ENCODE measurements around the gene ARMH3.
A peak's percentile ranks its signal among the peaks of the same experiment; 100 is the strongest.

Gene ARMH3

DNA sequence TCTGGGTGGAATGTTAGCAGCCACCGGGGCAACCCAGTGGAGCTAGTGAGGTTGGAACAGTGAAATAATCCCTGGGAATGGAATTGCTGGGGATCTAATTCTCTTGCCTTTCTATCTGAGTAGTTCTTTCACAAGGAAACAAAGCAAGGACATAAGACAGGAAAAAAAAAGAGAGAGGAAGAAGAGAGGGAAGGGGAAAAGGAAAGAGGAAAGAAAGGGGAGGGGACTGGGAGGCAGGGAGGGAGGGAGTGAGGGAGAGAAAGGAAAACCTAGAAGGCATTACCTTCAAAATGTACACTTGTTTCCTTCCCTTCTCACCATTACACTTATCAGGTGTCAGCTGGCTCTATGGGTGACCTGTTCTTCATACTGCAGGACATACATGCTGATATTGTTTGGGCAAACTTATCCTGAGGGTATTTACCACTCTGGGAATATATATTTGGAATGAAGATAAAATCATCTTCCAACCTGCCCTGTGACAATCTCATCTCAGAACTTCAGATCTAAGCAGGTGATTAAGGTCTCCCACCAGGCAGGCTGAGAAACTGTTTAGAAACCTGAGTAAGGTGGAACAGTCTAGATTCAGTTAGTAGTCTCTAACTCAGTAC, 162.4 kb downstream of the ARMH3 start:
- DNase-seq, result no peak

GRCh38 chr10:101892782-101893391, 163.1 kb downstream of the ARMH3 start:
- DNase-seq, result no peak

- DNase-seq, result peak; percentile 76
Observed at GRCh38 chr10:101889256-101890210, 166.4 kb downstream of the ARMH3 start.

GRCh38 chr10:101888251-101888949, 167.6 kb downstream of the ARMH3 start:
- DNase-seq, result no peak

GRCh38 chr10:101887775-101888174, 168.2 kb downstream of the ARMH3 start:
- DNase-seq, result no peak

DNA sequence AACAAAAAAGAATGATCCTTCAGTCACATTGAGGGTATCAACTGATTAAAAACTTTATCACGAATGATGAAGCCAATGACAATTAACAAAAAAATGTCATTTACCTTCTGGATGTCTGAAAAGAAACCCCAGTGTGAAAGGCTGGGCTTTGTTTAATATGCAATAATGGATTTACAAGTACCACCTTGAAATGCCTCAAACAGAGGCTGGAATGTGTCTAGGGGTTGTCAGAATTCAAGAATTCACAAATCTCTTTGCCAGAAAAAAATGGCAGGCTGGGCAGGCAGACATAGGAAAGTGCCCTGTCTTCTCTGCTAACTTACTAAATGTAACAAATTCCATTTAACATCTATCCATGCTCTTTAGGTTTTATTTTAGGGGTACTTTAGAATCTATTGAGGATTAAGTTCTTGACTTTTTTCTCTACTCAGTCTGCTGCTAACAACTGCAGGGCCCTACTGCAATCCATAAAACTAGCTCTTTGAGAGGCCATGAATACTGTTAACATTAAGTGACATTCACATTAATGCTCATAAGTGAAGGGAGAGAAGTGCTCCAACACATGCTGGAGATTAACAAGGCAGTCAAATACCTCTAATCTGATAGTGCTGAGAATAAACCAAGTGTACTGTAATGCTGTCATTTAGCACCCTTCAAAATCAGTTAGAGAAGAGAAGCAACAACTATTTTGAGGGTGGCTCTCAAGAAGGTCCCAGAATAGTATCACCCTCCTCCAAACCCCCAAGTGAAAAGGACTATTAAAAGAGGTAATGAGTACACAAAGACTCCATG, 169.3 kb downstream of the ARMH3 start:
- no peak for DNase-seq

DNA sequence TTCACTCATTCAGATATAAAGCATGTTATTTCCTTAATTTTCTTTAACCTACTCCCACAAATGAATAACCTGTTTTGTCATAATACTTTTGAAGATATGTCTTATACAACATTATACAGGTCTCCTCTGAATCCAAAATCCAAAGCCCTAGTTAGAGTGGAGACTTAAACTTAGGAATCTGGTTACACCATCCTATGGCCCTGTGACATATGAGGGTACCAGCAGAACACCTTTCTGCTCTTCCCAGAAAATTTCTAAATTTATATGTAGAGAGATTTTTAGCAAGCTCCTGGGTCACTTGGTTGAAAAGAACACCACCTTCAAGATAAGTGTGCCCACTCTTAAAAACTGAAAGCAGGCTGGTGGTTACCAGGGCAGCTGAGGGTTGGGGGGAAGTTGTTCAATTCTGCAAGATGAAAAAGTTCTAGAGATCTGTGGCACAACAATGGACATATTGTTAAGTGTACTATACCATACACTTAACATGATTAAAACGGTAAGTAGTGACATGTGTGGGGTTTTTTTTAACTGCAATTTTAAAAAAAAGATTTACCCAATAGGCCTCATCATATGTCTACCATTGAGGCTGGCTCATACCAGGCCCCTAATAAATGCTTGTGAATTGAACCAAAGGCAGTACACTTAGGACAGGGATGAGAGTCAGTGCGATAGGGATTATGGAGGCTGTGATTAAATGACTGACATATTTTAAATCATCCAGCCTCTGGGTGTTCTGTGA, 174.8 kb downstream of the ARMH3 start:
- DNase-seq, result no peak

DNA sequence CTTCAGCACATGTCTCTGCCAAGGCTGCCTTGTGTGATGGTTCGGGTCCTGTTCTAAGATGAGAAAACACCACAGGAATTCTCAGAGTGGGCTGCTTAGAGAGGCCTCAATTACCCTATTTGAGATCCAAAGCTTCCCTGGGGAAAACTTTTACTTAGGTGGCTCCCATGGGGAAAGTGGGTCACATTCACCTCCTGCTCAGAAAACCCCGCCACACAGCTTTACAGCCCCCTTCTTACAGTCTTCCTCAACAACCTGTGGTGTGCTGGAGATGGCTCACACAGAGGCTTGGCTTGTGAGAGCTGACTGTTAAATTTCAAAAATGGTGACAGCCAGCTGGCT, 175.8 kb downstream of the ARMH3 start:
- DNase-seq, result no peak

- DNase-seq, result no peak
Observed at GRCh38 chr10:101879456-101880231, 176.3 kb downstream of the ARMH3 start.

- DNase-seq, result no peak
Observed at GRCh38 chr10:101878869-101879268, 177.1 kb downstream of the ARMH3 start.

DNA sequence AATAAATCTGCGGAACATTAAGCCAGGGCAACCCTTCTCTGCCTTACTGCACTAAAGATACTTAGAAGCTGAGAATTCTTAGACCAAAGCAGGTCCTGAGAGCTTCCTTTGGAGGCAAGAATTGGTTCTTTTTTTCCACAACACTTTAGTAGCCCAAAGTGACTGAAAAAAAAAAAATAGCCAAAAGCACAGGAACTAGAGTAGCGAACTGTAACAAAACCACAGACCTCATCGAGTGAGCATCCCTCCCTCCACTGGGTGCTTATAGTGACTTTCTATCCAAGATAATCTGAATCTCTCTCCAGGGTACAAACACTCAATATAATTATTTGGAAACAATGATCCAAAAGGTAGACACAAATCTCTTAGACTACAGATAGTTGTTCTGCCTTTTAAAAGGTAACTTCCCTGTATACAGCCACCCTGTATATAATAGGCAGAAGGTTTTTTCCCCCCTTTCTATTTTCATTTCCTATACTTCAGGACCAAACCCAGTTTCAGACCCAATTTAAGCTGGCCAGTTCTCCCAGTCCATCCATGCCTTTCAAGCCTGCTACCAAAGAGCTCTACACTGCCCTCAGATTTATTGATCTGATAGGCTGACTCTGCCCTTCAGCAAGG, 180.8 kb downstream of the ARMH3 start:
- no peak for DNase-seq

DNA sequence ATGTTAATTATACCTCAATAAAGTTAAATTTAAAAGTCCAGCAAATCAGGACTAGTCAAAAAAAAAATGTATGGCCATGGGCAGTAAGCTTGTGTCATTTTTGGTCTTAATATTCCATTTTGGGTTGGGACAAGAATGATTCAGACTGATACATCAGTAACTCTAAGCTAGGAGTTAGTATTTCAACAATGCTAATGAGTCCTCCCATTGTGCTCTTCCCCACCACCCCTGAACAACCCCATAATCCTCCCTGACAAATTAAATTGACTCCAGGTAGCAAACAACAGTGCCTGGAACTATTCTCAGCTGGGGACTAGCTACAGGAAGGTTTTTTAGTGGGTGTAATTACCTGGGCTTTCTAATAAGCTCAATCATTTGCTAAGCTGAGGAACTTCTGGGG, 181.7 kb downstream of the ARMH3 start:
- DNase-seq, result no peak

- no peak for DNase-seq
Observed at GRCh38 chr10:101867931-101868330, 188.0 kb downstream of the ARMH3 start.

GRCh38 chr10:101859530-101859929, 196.4 kb downstream of the ARMH3 start:
- no peak for DNase-seq

GRCh38 chr10:101858723-101859500, 197.1 kb downstream of the ARMH3 start:
- DNase-seq, result peak; percentile 72

GRCh38 chr10:101857802-101858476, 198.0 kb downstream of the ARMH3 start:
- DNase-seq, result no peak

DNA sequence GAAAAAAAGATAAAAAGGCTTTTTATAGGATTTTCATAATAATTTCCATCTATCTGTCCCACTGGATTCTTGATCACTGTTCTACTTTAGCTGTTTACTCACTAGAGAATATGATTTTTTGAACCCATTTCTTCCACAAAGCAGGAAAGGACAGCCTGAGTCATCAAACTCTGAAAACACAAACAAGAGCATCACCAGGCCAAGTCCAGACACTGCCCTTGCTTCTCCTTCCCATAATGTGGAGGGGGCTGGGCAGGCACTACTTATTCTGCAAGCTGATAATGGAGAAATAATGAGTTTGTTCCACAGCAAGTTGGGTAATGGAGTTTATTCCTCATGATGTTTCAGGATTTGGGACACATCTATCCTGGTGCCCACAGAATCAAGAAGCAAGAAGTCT, 199.3 kb downstream of the ARMH3 start:
- no peak for DNase-seq

GRCh38 chr10:101851411-101852116, 204.4 kb downstream of the ARMH3 start:
- no peak for DNase-seq
